NCI-H774 (cell line): ENCODE data around the gene CDK5R2.

Experiments
- DNase-seq: peaks from one replicate; lab custom pipeline; 2025; lab: John Stamatoyannopoulos, UW

The CDK5R2 gene

GRCh38 chr2:218961651-218962570 lies 2.4 kb downstream of the CDK5R2 start:
- DNase-seq = peak; percentile 57

DNA sequence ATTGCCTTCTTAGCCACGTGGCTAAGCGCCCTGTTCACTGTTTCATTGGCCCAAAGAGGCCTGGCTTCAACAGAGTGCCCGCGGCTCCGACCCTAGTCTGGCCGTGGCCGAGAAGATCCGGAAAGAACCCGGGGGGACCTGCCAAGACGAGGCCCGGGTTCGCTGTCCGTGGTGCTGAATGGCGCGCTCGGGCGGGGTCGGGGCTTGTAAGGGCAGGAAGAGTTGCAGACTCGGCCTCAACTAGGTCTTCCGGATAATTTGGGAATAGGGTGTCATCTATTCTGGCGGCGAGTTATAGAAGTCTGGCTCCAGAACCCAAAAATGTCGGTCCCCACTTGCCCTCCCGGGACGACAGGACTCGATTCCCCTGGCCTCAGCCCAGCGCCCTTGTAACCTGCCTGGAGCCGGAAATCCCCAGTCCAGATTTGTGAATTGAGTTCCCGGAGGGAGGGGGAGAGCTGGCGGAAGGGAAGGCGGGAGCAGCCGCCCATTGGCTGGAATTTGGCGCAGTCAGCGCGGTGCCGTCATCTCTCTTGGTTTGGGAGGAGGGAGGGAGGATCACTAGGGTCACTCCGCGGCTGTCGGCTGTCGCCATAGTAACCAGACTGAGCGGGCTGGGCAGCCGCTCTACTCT lies 3.5 kb downstream of the CDK5R2 start:
- DNase-seq = peak; percentile 97

DNA sequence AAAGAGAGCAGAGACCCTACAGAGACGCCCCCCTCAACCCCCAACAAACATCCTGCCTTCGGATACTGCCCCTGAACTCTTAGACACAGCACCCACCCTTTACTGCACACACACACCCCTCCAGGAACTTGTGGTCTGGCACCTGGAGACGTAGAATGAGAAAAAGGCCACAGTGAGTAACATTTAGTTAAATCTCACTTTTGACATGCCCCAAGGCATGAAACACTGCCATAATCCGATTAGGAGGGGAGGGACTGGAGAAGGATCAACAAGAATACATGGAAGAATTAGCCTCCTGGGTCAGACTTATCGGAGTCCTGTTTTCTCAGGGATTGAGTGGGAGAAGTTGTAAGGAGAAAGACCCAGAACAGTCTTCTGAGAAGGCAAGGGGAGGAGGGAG lies 4.1 kb downstream of the CDK5R2 start:
- no peak for DNase-seq

DNA sequence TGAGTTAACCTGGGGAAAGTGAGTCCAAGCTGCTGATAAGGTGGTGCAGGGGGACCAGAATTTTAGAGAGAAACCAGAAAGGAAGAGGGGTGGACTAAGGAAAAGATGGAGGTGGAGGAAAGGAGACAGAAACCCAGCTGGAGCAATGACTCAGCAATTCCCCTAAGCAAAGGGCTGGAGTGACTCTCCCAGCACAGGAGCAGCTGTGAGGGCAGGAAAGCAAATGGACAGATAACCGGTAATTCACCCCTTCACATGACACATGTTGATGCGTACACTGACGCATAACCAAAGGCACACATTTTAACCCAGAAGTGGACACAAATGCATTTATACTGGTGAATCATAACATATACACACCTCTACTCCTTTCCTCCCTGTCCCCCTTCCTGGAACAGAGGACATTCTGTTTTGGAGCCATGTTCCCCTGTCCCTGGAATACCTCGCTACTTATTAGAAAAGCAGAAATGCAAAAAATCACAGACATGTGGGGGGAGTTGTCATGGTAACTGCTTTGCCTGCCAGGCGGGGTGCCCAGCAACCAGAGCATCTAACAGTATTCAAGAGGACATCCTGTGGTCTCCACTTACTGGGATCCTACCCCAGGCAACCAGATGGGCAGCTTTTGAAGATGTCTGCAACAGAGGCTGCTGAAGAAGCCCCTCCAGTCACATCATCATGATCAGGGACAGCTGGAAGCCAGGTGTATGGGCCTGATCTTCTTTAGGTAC lies 4.7 kb downstream of the CDK5R2 start:
- peak; percentile 60 for DNase-seq

GRCh38 chr2:218970894-218971293 lies 11.4 kb downstream of the CDK5R2 start:
- DNase-seq = no peak

DNA sequence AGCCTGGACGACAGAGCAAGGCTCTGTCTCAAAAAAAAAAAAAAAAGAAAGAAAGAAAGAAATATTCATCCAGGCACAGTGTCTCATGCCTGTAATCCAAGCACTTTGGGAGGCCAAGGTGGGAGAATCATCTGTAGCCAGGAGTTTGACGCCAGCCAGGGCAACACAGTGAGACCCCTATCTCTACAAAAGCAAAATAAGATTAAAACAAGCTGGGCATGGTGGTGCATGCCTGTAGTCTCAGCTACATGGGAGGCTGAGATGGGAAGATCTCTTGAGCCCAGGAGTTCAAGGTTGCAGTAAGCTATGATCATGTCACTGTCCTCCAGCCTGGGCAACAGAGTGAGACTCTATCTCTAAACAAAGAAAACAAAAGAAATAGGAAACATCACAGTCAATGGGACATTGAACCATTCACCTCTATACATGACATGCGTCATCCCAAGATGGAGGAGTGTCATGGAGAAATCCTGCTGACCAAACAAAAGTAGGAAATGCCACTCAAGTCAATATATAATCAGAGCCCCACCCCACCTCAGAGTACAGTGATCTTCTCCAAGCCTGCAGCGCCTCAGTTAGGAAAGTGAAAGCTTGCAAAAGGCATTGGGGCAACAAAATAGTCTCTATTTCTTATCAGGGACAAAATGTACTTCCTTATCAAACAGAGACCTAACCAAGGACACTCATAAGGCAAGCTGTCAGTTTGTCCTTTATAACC lies 15.8 kb downstream of the CDK5R2 start:
- DNase-seq = no peak

DNA sequence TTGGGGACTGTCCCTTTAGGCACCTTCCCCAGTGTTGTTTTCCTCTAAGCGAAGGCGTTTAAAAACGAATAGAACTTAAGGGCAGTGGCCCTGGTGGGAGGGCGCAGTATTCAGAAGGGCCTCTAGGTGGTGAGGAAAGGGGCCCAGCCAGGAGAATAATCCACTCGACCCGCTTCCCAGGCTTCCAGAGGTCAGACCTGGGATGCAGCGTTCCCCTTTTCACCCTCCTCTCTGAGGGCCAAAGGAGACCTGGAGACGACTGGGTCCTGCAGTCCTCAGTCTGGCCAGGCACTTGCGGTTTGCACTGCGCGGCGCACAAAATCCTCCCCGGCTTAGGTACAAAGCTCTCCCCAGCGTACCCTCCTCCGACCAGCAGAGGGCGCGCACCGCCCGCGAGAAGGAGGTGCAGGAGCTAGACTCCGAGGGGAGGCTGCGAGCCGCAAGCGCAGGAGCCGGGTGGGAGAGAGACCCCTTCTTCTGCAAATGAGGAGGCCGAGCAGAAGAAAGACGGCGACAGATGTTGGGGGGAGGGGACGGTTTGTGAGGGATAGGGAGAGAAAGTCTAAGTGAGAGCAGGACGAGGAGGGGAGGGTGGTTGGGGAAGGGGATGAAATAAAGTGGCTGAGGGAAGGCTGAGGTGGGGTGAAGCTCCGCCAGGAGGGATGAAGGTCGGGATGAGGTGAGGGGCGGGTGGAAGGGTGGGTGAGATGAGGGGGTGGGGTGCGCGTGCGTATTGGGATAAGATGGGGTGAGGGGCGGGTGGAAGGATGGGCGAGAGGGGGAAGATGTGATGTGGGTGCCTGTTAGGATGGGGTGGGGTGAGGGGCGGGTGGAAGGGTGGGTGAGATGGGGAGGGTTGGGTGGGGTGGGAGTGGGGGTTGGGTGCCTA lies 20.6 kb downstream of the CDK5R2 start:
- DNase-seq = peak; percentile 72

DNA sequence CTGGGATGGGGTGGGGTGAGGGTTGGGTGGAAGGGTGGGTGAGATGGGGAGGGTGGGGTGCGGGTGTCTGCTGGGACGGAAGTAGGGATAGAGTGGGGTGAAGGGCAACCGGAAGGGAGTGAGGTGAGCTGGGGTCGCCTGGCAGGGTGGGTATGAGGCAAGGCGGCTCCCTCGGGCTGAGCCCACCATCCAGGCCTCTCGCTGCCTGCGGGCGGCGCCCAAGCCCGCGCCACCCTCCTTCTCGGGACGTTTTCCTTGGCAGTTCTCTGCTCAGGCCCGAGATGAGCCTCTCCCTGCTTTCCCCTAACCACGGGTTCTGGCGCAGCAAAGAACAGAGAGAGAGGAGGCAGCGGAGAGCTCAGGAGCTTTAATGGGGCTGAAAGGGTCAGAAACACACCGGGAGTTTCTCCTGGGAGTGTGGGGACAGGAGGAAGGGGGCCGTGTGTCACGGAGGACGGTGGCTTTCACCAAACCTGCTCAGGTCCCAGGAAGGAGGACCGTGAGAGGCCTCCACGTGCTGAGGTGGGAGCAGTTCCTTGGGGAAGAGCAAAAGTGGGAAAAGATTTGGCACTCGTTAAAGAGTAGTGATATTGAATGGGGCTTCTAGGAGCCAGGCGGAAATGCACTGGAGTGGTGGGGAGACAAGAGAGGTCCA lies 21.4 kb downstream of the CDK5R2 start:
- DNase-seq = no peak

DNA sequence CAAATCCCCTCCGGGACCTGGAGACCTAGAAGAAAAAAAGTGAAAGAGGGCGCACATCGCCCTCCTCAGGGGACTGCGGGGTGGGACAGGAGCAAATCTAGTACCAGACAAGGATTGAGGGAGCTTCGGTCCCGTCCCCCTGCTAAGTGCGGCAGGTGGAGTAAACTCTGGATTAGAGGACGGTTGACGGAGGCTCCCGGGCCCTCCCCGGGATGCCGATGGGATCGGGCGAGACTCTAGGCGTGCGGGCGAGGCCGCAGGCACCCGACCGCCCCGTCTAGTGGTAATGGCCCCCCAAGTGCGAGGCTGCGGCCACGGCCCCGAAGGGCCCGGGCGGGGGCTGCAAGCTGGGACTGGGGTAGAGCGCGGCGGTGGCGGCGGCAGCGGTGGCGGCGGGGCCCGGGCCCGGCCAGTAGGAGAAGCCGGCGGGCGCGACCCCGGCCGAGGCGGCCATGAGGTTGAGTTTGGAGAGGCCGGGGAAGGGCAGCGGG lies 22.0 kb downstream of the CDK5R2 start:
- DNase-seq = no peak

GRCh38 chr2:218981881-218982585 lies 22.6 kb downstream of the CDK5R2 start:
- DNase-seq = no peak

DNA sequence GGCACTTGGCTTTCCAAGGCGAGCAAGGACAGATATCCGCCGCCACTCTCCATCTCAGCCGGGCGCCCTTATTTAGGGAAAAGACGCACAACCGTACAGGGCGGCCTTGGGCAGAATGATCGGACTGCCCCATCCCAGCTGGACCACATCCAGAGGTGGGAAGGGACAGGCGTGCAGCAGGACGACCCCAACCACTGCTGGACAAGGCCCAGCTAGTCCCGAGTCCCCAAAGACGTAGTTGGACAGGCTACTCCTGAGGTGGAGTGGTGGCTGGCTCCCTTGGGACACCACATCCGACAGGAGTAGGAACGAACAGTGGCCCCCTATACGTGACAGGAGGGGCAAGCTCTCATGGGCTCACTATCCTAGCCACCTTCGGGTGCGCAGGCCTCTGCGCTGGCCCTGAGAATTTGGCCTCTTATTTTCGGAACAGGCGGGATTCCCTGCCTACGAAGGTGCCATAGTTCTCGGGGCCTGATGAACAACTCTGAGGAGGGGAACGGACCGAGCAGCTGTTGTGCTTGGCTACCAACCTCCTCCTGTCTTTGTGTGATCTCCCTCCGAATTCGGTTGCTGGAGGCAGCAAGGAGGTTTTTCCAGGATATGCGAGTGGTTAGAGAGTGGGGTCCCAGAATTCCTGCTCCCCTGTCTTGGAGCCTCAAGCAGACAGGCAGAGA lies 23.3 kb downstream of the CDK5R2 start:
- DNase-seq = no peak

- DNase-seq = no peak
These were observed 23.9 kb downstream of the CDK5R2 start for GRCh38 chr2:218983263-218983933.

DNA sequence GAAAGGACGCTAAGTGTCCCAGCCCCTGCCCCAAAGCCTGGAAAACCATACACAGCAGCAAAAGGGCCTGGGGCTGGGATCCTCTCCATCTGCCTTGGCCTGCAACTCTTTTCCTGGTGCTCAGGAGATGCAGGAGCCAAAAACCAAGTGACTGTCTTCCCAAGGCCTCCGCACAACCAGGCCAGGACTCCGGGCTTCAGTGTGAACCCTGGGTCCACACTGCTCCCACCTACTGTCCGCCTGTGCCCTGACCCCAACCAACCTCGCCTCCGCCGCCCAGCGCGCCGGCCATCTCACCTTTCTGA lies 24.4 kb downstream of the CDK5R2 start:
- no peak for DNase-seq

- DNase-seq = no peak
These were observed 25.0 kb downstream of the CDK5R2 start for GRCh38 chr2:218984239-218985020.

- DNase-seq = no peak
These were observed 25.5 kb downstream of the CDK5R2 start, which contains the start of gene FEV for GRCh38 chr2:218985021-218985324. Gene FEV, minus strand, starts transcription at chr2:218985184. Its CDS starts 109 bp downstream, at chr2:218985075.

GRCh38 chr2:218985325-218986091 lies 26.0 kb downstream of the CDK5R2 start:
- no peak for DNase-seq

DNA sequence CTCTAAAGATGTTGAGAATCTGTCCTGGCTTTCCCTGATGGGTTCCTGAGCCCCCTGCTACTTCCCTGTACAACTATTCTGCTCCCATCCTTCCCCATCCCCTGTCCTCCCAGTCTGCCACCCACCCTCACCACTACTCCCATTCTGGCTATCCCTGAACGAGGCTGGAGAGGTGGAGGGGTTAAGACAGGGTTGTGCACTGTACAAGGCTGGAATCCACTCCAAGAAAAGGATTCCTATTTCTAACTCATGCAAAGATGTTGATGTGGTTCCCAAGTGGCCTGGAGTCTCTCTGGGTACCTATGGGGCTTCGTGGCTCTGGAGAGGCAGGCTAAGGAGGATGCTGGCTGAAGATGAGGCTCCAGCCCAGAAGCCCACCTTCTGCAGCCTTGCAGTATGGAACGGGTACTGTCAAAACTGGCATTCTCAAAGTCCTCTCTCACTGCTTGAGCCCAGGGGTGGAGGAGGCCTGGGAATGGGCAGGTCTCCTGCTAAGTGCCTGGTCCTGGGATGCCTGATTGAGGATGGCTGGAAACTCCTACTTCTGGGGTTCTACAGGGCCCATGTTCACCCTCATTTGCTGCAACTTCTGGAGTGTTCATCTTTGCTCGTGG lies 26.8 kb downstream of the CDK5R2 start:
- no peak for DNase-seq
